Stomach (tissue), 9 donors: ENCODE measurements around the gene XRCC4. TPM values are rescaled to one million over a fixed set of nuclear protein-coding genes. Genes with fewer than 3 reads are reported as not detected.

Experiments used
- DNase-seq, 2 donors: peaks; one replicate each; pipeline versions ENCODE4 v3.0.0 to v3.0.0-alpha.2; 2013 to 2019
- H3K27ac ChIP-seq, 5 donors: fragments of 200-600 bp in 4 of 5; sonication (generic) in 4 of 5; one replicate each; pipeline ENCODE4 v1.5.1; 2013 to 2019; ENCODE audit warnings: mild to moderate bottlenecking in 1 of 5, moderate library complexity in 1 of 5
- H3K27me3 ChIP-seq, 3 donors: fragments of 200-600 bp; sonication (generic); one replicate each; pipeline ENCODE4 v1.5.1; 2017 to 2019; ENCODE audit warnings: mixed run types in 1 of 3
- H3K36me3 ChIP-seq, 4 donors: fragments of 200-600 bp; sonication (generic); 1 replicate in 3 of 4; 2 replicates in 1 of 4; pipeline ENCODE4 v1.5.1; 2016 to 2019
- H3K4me1 ChIP-seq, 4 donors: fragments of 200-600 bp; sonication (generic); one replicate each; pipeline ENCODE4 v1.5.1; 2016 to 2019
- H3K4me3 ChIP-seq, 4 donors: fragments of 200-600 bp; sonication (generic) in 3 of 4; one replicate each; pipeline ENCODE4 v1.5.1; 2016 to 2019; ENCODE audit warnings: mild to moderate bottlenecking in 1 of 4
- H3K9me3 ChIP-seq, 4 donors: fragments of 200-600 bp; sonication (generic); one replicate each; pipeline ENCODE4 v1.5.1; 2016 to 2019
- CTCF ChIP-seq, 7 experiments: fragments of 450-650 bp in 4 of 7; fragments of 200-600 bp in 3 of 7; sonication (generic) in 3 of 7; IDR thresholded peaks; one replicate each; pipeline ENCODE4 v1.5.1; 2016 to 2019; ENCODE audit warnings: antibody characterized with exemption in 7 of 7, control low read depth in 2 of 7, mild to moderate bottlenecking in 1 of 7
- EP300 ChIP-seq: sonication (generic); formaldehyde crosslinking; IDR thresholded peaks from one replicate; pipeline ENCODE4 v1.6.1; 2017; ENCODE audit warnings: antibody characterized with exemption
- POLR2A ChIP-seq, 4 donors: fragments of 450-650 bp; IDR thresholded peaks; one replicate each; pipeline ENCODE4 v1.6.1; 2016; ENCODE audit warnings: antibody characterized with exemption in 4 of 4, control low read depth in 2 of 4, mild to moderate bottlenecking in 1 of 4, moderate library complexity in 1 of 4
- POLR2AphosphoS5 ChIP-seq, 3 donors: sonication (generic); formaldehyde crosslinking; IDR thresholded peaks; one replicate each; pipeline ENCODE4 v1.6.1; 2016; ENCODE audit warnings: antibody characterized with exemption in 3 of 3
- WGBS, 5 donors: extraction: QIAGEN DNeasy Blood & Tissue Kit in 3 of 5; methylation state at CpG; one replicate each; pipeline versions ENCODE4 v1.1.5 to v1.1.7; 2013 to 2018; 5-methylcytosine and 5-hydroxymethylcytosine counted together
- intact Hi-C: fragments of 100-400 bp; cut with DNase I; formaldehyde crosslinking; loops from one replicate; pipeline ENCODE4 v1.15.1; 2023; ENCODE audit warnings: low total_unique reads
- polyA plus RNA-seq, 3 donors: library from polyadenylated mRNA; stranded (reverse); fragments of 200-250 nt; gene quantifications; one replicate each; pipeline ENCODE4 v1.2.3, GENCODE V29; 2013
- total RNA-seq, 5 donors: library from RNA; depleted of rRNA; stranded (reverse); fragments of >200 nt; gene quantifications; one replicate each; pipeline versions ENCODE4 v1.1.0 to v1.2.3, GENCODE V29; 2014 to 2016
- donor health status: healthy with polysubstance abuse.
- donor health status: Bipolar disorder and iron deficiency.
- donor health status: healthy.

XRCC4 gene
- total and polyA plus RNA-seq, 8 donors, result 0.45 to 14.2 (median 8.4) TPM; not detected in 1

GRCh38 chr5:83118471-83118870 is 41.1 kb downstream of the XRCC4 start:
- Histone ChIP-seq H3K27ac (no peak overlapping the region), H3K4me3 (no peak overlapping the region), H3K9me3 (peaks cover 0 to 16% (median 7%) of the 10 kb centered on the region in 4 donors), H3K36me3 (peaks cover 0 to 10% (median 5%) of the 10 kb centered on the region in 4 donors), H3K4me1 (no peaks in the 10 kb centered on the region), H3K27me3 (no peaks in the 10 kb centered on the region)
- WGBS, 5 donors, result 94 to 100% (median 96%) methylated on average over 1 of the region's 1 CpG
- intact Hi-C loops, result no loop called here
- no peak for DNase-seq
- TF ChIP-seq CTCF (IDR thresholded peaks at IDR 0.05) (no peak), POLR2AphosphoS5 (IDR thresholded peaks at IDR 0.05) (no peak), POLR2A (IDR thresholded peaks at IDR 0.05) (no peak), EP300 (no peak)

GRCh38 chr5:83118976-83119375 is 41.6 kb downstream of the XRCC4 start:
- intact Hi-C loops, result no loop called here
- no peak for DNase-seq
- WGBS, 5 donors, result 81 to 92% (median 88%) methylated on average over 1 of the region's 1 CpG
- no peaks in the 10 kb centered on the region for H3K4me1 ChIP-seq
- H3K4me3 ChIP-seq, result no peak overlapping the region
- no peaks in the 10 kb centered on the region for H3K27me3 ChIP-seq
- TF ChIP-seq POLR2AphosphoS5 (IDR thresholded peaks at IDR 0.05), result no peak
- TF ChIP-seq CTCF (IDR thresholded peaks at IDR 0.05), result no peak
- no peak for TF ChIP-seq EP300
- no peak for TF ChIP-seq POLR2A (IDR thresholded peaks at IDR 0.05)
- peaks cover 0 to 11% (median 5%) of the 10 kb centered on the region in 4 donors for H3K9me3 ChIP-seq
- peaks cover 0 to 5% (median 2%) of the 10 kb centered on the region in 4 donors for H3K36me3 ChIP-seq
- H3K27ac ChIP-seq, result no peak overlapping the region

GRCh38 chr5:83124593-83124992 is 47.2 kb downstream of the XRCC4 start:
- Histone ChIP-seq H3K4me1 (no peaks in the 10 kb centered on the region), H3K36me3 (no peaks in the 10 kb centered on the region), H3K9me3 (peaks cover 0 to 8% (median 3%) of the 10 kb centered on the region in 4 donors), H3K27me3 (no peaks in the 10 kb centered on the region), H3K27ac (no peak overlapping the region), H3K4me3 (no peak overlapping the region)
- intact Hi-C loops, result no loop called here
- 33 to 69% (median 43%) methylated on average over 1 of the region's 1 CpG for WGBS, 5 donors
- DNase-seq, result peak in 1 of 2 donors; percentile 12
- TF ChIP-seq POLR2AphosphoS5 (IDR thresholded peaks at IDR 0.05) (peak in 1 of 3 donors; percentile 12), POLR2A (IDR thresholded peaks at IDR 0.05) (no peak), CTCF (IDR thresholded peaks at IDR 0.05) (no peak), EP300 (no peak)

GRCh38 chr5:83125560-83125959 is 48.2 kb downstream of the XRCC4 start:
- Histone ChIP-seq H3K27me3 (no peaks in the 10 kb centered on the region), H3K4me1 (no peaks in the 10 kb centered on the region)
- no peak for TF ChIP-seq EP300
- TF ChIP-seq POLR2A (IDR thresholded peaks at IDR 0.05), result no peak
- TF ChIP-seq CTCF (IDR thresholded peaks at IDR 0.05), result no peak
- TF ChIP-seq POLR2AphosphoS5 (IDR thresholded peaks at IDR 0.05), result no peak

More at GRCh38 chr5:83125560-83125959, 48.2 kb downstream of the XRCC4 start:
- intact Hi-C loops, result no loop called here
- Histone ChIP-seq H3K27ac (no peak overlapping the region), H3K36me3 (no peaks in the 10 kb centered on the region), H3K9me3 (peaks cover 0 to 8% (median 3%) of the 10 kb centered on the region in 4 donors), H3K4me3 (no peak overlapping the region)
- WGBS, 5 donors, result 86 to 95% (median 89%) methylated on average over 7 of the region's 7 CpGs
- DNase-seq, result no peak
